Brain pericyte (primary cell): ENCODE measurements around the gene CD5L.

ENCODE experiments used
- DNase-seq: peaks from one replicate; pipeline ENCODE4 v3.0.0-alpha.2; 2012; ENCODE audit warnings: low read depth, low spot score

Gene CD5L

GRCh38 chr1:157819215-157819614, 22.4 kb downstream of the CD5L start:
- no peak for DNase-seq

GRCh38 chr1:157813269-157813668, 28.3 kb downstream of the CD5L start:
- no peak for DNase-seq

GRCh38 chr1:157806431-157807149, 35.0 kb downstream of the CD5L start:
- DNase-seq: no peak

GRCh38 chr1:157803851-157804250, 37.8 kb downstream of the CD5L start:
- no peak for DNase-seq

GRCh38 chr1:157799996-157800395, 41.6 kb downstream of the CD5L start:
- no peak for DNase-seq

DNA sequence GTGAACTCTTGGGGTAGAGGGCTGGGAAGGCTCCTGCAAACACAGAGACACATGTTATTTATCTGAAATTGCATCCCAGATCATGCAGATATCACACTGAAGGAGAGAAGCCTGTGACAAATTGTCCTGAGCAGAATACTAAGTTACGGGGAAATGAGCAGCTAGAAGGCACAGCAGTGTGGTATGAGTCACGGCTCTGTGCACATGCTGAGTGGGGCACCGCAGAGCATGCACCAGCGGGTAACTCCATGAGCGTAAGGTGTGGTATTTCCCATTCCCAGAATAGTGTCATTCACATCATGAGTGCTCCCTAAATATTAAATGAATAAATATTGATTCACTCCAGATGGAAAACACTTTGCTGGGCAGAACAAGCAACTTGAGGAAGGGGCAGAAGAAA, 43.4 kb downstream of the CD5L start:
- no peak for DNase-seq

GRCh38 chr1:157785248-157785647, 56.4 kb downstream of the CD5L start:
- no peak for DNase-seq

DNA sequence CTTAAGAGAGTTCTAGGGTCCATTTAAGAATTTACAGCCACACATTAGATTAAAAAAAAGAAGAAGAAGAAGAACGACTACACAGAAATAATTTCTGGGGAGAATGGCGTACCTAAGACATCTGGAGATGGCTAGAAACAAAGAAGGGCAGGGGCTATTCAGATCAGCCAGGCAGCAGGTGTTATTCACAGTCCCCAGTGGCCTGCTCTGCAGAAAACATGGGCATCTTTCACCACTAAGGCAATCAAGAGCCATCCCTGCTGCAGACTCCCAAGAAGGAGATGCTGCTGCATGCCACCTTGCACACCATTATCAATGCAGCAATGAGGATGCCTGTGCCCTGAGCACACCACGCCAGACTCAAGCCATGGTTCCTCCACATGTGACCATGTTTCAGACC, 56.8 kb downstream of the CD5L start:
- DNase-seq: no peak

GRCh38 chr1:157782931-157783330, 58.7 kb downstream of the CD5L start:
- no peak for DNase-seq

- no peak for DNase-seq
Measured at GRCh38 chr1:157781048-157781447, 60.6 kb downstream of the CD5L start.
